NCI-H2171 treated with DMSO at 0.1 percent for 48 hours (cell line): Measurements from ENCODE around the gene CBX3.
"Not testable (repeated sequence)": the region's sequence is repeated elsewhere in the genome, so short reads cannot be mapped to it uniquely, and the experiment has no call there.

ENCODE experiments used
- DNase-seq: peaks from one replicate; lab custom pipeline; 2025; lab: John Stamatoyannopoulos, UW

Gene CBX3

DNA sequence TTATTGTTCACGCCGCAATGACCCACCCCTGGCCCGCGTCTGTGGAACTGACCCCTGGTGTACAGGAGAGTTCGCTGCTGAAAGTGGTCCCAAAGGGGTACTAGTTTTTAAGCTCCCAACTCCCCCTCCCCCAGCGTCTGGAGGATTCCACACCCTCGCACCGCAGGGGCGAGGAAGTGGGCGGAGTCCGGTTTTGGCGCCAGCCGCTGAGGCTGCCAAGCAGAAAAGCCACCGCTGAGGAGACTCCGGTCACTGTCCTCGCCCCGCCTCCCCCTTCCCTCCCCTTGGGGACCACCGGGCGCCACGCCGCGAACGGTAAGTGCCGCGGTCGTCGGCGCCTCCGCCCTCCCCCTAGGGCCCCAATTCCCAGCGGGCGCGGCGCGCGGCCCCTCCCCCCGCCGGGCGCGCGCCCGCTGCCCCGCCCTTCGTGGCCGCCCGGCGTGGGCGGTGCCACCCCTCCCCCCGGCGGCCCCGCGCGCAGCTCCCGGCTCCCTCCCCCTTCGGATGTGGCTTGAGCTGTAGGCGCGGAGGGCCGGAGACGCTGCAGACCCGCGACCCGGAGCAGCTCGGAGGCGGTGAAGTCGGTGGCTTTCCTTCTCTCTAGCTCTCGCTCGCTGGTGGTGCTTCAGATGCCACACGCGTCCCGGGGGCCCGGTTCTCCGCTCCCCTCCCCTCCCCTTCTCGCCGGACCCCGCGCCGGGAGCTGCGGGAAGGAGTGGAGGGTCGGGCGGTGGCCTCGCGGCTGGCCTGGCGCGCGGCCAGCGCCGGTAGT is at the start of gene CBX3:
TSS of gene CBX3 (plus strand) at position 499 of the 772 bp plus-strand sequence. CDS start 1,254 bp downstream, outside the sequence.
- peak; percentile 93 for DNase-seq

DNA sequence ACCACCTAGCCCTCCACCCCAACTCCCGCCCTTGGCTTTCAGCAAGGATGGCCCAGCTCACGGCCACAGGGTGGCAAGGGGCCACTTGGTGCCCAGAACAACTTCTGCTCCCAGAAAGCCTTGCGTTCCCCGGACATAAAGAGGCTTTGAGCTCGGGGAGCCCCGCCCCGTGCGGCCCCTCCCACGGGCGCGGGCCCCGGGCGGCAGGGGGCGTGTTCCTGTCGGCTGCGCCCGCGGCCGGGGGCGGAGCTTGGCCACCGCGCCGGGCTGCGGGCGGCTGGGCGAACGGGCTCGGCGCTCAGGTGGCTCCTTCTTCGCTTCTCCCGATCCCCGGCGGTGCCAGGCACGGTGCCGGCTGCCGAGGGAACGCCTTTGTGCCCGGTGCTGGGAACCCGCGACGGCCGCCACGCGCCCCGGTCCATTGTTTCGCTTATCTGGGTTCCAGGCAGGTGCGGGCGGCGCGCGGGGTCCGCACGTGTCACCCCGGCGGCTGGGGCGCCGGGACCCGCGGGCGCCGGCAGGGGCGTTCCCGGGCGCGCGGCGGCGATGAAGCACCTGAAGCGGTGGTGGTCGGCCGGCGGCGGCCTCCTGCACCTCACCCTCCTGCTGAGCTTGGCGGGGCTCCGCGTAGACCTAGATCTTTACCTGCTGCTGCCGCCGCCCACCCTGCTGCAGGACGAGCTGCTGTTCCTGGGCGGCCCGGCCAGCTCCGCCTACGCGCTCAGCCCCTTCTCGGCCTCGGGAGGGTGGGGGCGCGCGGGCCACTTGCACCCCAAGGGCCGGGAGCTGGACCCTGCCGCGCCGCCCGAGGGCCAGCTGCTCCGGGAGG is 49.4 kb upstream of the CBX3 start, which contains the start of gene NFE2L3:
TSS of gene NFE2L3 (plus strand) at position 246 of the 829 bp plus-strand sequence. CDS start at position 547, 301 bp downstream.
- peak; percentile 79 for DNase-seq

DNA sequence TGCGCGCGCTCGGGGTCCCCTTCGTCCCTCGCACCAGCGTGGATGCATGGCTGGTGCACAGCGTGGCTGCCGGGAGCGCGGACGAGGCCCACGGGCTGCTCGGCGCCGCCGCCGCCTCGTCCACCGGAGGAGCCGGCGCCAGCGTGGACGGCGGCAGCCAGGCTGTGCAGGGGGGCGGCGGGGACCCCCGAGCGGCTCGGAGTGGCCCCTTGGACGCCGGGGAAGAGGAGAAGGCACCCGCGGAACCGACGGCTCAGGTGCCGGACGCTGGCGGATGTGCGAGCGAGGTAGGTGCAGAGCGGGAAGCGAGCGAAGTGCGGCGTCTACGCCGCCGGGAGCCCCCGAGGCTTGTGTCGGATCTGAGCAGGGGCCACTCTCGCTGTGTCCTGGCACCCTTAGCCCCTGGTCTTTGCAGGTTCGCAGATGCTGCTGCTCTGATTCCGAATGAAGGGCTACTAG is 48.7 kb upstream of the CBX3 start:
- not testable (repeated sequence) for DNase-seq

DNA sequence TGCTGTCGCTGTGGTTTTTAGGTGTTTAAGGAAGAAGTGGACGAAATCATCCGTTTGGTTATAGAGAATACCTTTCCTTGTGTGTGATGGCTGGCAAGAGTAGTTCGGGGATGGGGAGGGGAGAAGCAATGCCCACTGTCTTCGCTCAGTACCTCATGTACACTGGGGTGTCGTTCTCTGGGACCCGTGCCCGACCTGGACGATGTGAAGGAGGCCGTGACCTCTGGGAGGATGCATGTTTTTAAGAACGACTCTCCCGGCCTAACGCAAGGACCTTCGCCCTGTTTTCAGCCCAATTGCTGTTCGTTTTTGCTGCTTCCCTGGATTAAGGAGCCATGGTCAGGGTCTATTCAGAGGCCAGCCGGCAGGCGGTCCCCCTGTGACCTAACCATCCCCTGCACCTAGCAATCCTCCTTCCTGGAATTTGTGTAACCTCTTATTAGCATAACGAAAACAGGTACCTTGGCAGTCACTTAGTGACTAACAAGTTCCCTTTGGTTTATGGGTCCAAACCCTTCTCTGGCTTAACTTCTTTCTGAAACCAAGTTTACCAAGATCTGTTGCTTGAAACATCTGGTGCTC is 48.2 kb upstream of the CBX3 start:
- DNase-seq: no peak

DNA sequence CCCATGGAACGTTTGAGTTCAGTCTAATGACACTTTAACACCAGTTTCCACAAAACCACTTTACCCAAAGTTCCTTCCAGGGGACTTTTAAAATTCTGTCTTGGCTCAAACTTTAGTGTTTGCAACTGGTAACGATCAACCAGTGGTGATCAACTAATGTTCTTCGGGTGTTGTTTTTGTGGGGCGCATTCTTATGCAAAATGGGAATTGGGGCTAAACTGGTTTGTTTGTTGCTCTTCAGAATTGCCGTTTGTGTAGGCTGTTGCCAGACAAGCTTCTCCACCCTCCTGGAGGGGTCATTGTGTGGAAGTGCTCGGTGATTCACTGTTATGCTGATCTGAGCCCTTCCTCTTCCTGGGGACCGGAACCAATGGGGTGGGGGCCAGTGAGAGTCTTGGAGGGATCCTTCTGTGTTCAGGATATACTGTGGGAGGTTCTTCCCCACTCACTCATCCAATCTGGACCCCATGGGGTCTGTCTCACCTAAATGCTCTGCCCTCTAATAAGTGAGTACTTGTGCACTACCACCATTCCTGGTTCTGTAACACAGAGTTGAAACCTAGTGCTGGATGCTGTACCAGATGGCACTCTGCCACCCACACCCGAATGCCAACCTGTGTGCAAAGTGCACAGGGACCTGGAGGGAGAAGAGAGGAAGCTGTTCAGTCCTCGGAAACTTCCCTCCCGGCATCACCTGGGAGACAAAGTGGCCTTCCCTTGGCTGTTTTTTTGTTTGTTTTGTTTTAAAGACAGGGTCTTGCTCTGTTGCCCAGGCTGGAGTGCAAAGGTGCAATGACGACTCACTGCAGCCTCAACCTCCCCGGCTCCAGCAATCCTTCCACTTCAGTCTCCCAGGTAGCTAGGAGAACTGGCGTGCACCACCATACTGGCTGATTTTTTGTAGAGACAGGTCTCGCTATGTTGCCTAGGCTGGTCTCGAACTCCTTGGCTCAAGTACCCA is 47.4 kb upstream of the CBX3 start:
- no peak for DNase-seq

DNA sequence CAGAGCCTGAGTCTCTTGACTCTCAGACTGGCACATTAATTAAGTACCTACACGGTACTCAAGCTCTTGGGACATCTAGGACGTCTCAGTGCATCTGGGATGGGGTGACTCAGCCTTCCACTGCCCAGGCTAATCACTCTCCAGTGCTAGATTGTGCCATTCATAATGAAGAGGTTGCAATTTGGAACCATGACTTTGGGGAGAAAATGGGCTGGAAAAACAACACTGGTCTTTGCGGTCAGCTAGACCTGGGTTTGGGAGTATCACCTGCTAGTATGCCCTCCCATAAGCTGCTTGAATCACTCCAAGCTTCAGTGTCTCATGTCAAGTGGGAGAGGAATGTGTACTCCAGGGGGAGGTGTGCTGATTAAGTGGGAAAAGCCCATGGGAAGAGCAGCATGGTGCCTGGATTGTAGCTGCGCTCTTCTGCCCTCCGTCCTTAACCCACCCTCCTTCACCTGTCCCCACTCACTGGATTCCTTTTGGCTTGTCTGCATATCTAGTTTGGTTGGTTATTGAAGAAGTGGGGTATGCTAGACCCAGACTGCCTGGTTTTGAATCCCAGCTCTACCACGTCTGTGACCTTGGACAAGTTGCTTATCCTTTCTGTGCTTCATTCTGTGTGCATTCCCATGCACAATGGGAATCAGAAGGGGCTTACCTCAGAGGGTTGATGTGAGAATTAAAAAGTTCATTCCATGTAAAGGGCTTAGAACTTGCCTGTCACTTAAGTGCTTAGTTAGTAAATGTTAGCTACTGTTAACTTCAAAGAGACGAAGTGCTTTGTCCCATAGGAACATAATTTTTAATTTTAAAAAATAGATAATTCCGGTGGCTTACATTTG is 45.8 kb upstream of the CBX3 start:
- no peak for DNase-seq

DNA sequence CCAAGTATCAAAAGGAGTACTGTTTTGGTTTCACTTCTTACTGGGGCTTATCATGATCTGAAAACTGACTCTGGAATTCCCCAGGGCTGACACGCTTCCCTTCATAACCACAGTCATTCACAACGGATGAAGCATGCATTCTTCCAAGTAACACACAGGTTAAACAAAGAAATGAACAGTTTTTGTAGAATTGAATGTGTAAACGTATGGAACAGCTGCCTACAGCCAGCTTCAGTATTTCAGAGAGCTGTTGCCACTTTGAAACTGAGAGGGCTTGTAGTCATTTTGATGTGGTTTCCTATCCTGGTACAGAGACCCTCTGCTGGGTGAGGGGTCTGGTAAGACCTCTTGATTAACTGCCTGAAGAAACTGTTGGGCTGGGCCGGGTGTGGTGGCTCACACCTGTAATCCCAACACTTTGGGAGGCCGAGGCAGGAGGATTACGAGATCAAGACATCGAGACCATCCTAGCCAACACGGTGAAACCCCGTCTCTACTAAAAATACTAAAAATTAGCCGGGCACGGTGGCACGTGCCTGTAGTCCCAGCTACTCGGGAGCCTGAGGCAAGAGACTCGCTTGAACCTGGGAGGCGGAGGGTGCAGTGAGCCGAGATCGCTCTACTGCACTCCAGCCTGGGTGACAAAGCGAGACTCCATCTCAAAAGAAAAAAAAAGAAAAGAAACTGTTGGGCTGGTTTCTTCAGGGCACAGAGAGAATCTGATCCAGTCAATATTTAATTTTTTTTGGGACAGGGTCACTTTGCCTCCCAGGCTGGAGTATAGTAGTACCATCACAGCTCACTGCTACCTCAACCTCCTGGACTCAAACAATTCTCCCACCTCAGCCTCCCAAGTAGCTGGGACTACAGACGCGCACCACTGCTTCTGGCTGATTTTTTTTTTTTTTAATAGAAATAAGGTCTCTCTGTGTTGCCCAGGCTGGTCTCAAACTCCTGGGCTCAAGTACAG is 44.8 kb upstream of the CBX3 start:
- no peak for DNase-seq

DNA sequence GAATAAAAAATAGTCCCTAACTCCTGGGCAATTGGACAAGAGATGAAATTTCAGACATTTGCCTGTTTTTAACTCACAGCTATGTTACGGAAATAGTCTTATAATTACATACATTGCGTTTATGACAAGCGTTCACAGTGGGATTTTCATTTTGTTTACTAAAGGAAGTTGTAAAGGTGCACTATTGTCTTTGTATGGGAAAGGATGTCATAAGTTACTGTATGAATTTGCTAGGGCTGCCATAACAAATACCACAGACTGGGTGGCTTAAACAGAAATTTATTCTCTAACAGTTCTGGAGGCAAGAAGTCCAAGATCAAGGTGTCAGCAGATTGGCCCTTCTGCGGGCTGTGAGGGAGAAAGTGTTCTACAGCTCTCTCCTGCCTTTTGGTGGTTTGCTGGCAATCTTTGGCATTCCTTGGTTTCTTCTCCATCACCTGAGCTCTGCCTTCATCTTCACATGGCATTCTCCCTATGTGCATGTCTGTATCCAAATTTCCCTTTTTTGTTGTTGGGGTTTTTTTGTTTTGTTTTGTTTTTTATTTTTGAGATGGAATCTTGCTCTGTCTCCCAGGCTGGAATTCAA is 43.9 kb upstream of the CBX3 start:
- no peak for DNase-seq

DNA sequence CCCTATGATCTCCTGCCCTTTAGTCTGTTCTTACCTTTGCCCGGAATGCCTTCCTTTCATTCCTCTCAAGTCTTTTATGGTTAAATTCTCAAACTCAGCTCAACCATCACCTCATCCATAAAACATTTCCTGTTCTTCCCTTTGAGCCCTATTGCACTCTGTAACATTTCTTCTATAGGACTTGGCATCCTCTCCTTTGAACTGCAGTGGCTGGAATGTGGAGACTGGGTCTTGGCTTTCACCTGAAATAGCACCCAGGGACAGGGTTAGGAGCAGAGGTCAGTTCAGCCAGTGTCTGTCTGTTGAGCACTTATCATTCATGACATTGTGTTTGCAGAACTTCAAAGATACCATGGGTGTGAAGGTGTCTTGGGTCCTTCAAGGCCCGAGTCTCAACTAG is 42.3 kb upstream of the CBX3 start:
- DNase-seq: no peak

DNA sequence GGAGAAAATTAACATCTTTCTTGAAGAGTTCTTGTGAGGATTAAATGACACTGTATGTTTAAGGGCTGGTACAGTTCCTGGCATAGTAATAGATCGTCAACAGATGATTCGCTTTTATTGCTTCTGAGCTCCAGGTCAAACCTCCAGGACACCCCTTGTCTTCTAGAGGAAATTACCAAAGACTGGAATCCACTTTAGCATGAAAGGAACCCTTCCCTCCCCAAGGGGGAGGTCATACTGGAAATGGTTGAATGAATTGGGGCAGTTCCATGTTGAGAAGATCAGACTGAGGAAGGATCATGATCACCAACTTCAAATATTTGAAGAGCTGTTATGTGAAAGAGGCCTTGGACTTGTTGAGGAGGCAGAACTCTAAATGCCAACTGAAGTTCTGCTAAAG is 40.6 kb upstream of the CBX3 start:
- no peak for DNase-seq

DNA sequence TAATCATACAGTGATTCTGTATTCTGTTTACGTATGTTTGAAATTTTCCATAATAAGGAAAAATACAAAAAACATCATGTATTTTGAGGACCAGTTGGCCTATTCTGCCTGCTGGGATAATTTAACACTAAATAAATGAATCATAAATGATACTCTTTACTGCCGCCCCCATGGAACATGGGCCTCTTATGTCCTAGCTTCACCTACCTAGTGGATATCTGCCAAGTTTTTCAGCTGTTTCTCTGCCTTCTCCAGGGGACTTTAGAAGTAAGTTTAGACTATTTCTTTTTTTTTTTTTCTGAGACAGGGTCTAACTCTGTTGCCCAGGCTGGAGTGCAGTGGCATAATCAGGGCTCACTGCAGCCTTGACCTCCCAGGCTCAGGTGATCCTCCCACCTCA is 39.1 kb upstream of the CBX3 start:
- DNase-seq: no peak

DNA sequence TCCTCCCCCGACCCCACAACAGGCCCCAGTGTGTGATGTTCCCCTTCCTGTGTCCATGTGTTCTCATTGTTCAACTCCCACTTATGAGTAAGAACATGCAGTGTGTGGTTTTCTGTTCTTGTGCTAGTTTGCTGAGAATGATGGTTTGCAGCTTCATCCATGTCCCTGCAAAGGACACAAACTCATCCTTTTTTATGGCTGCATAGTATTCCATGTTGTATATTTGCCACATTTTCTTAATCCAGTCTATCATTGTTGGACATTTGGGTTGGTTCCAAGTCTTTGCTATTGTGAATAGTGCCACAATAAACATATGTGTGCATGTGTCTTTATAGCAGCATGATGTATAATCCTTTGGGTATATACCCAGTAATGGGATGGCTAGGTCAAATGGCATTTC is 37.7 kb upstream of the CBX3 start:
- not testable (repeated sequence) for DNase-seq

DNA sequence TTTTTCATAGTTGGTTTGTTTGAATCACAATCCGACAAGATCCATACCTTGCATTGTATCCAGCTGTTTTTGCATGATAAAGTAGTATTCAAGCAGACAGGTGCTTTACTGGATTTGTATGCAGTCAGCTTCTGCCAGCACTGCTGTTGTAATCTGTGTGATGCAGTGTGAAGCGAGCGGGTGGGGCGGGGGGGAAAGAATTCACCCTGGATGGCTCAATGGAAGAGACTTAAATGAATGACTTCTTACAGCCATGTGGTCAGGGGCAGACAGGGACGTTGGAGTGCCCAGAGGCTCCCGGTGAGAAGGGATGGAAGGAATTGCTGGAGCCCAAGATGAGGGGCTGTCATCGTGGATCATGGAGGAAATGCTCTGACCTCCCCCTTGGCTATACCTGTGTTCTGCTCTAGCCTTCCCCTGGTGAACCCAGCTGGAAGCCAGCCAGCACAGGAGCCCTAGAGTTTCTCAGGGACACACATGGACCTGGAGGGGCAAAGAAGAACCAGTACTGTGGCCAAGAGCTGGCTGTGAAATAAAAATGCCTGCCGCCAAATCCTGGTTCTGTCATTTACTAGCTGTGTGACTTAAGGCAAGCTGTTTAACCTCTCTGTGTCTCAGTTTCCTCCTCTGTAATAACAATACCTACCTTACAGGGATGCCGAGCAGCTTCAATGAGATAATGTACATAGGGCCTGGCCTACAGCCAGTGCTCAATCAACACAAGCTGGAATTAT is 35.4 kb upstream of the CBX3 start:
- DNase-seq: no peak

DNA sequence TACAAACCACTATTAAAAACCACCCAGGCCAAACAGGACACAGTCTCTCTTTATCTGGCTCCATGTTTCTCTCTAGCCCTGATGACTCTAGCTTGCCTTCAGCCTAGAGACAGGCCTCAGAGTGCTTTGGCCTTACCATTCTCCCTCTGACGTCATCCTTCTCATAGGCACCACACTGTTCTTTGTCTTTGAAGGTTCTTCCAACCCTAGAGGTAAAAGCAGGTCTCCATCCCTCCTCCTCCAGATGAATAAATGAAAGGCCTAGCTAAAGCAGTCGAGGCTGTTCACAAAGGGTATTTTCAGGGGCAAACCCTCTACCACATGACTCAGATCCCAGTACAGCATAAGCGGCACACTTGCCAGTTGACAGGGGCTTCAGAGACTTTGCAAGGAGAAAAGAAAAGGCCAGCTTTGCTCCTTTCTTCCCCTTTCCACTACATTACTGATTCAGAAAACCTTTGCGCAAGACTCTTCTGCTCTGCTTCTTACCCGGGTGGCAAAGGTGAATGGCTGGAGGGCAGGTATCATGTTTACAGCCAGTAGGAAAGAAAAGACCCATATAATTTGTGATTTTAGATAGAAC is 34.8 kb upstream of the CBX3 start:
- no peak for DNase-seq

DNA sequence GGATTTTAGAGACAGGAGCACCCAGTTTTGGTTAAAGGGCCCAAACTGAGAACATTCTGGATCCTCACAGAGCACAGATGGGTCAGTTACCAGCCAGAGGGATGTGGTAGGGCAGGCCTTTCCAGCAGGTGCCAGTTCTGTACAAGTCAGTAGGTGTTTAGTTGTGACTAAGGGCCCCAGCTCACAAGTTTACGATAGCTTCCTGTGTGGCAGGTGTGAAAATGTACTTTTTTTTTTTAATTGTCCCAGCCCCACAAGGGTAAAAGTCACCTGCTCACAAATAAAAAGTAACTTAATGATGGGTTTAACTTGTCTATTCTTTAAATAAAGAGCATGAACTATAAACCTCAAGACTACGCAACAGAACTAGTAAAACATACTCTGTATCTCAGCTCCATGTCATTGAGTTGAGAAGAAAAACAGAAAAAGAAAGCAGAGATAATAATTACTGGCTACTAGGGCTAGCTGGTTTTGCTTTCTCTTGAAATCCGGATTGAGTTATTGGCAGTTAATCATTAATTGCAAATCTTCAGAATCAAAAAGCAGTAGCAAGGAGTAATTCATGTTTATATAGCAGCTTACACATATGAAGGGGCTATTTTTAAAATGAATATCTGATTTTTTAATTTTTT is 34.1 kb upstream of the CBX3 start:
- no peak for DNase-seq

DNA sequence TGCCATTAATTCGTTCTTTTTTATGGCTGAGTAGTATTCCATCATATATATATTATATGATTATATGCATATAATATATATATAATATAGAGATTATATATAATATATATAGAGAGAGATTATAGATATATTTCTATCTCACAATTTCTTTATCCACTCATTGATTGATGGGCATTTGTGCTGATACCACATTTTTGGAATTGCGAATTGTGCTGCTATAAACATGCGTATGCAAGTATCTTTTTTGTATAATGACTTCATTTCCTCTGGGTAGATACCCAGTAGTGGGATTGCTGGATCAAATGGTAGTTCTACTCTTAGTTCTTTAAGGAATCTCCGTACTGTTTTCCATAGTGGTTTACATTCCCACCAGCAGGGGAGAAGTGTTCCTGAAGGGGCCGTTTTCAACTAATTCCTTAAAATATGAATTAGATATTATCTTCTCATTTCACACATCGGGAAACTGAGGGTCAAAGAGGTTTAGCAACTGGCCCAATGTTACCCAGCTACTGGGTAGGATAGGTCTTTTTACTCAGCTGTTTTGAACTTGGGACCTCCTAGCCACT is 33.0 kb upstream of the CBX3 start:
- DNase-seq: no peak

DNA sequence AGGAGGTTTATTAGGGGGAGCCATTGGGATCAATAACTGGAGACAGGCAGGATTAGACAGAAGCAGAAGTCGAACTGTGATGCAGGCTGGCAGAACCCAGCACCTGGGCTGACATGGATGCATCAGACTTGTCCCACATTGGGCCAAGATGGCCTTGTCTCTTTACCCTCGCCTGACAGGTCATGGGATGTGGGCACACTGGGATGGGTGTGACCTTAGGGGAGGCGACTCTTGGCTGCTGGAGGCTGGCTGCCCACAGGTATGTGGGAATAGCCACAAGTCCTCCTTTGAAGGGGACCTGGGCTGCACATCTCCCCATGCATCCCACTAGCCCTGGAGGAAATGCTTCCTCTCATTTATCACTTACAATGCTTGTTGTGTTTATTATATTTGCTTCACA is 32.3 kb upstream of the CBX3 start:
- no peak for DNase-seq
